ENCODE results near the gene MCF2L2. TPM values are rescaled to one million over a fixed set of nuclear protein-coding genes. Genes with fewer than 3 reads are reported as not detected.

The MCF2L2 gene
- total and polyA plus RNA-seq, 2 donors (not counting 1 experiment from before 2014, with no cell fraction given): 0.03 to 1.6 TPM

DNA sequence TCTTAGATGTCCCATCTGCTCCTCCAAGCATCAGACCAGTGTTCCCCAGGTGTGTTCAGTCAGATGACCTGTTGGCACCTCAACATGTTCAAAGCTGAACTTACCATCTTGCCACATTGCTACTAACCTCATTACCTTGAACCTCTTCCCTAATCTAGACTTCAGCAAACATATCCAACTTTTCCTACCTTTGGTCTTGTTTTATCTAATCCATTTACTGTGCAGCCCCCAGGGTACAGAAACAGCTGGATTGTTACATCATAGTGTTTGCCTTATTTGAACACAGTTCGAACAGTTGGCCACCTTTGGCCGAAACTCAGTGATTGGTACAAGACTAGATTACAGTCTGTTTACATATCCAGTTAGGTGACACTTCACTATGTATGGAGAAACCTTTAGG is 36.1 kb upstream of the MCF2L2 start:
- Histone ChIP-seq H3K36me3 (replicated peaks in 1 of 2; ENCODE audit: control extremely low read depth in 1 of 2, control insufficient read depth in 1 of 2, extremely low read depth in 1 of 2, insufficient read depth in 2 of 2, low read length in 1 of 2) (no peaks in the 10 kb centered on the region), H3K27ac (ENCODE audit: low read length in 2 of 2) (no peak overlapping the region), H3K4me2 (replicated peaks; ENCODE audit: low read depth, low read length, poor library complexity, severe bottlenecking) (no peak overlapping the region), H4K20me1 (ENCODE audit: control insufficient read depth, insufficient read depth, low read length, poor library complexity, severe bottlenecking) (no peaks in the 10 kb centered on the region), H3K9me3 (ENCODE audit: control extremely low read depth in 1 of 3, control insufficient read depth in 2 of 3, insufficient read depth in 1 of 3, low read length in 2 of 3) (peaks cover 0 to 3% (median 0%) of the 10 kb centered on the region in 3 donors), H3K79me2 (ENCODE audit: control insufficient read depth, insufficient read depth, low read length) (no peaks in the 10 kb centered on the region), H3K27me3 (replicated peaks in 1 of 4; ENCODE audit: control extremely low read depth in 1 of 4, control insufficient read depth in 3 of 4, insufficient read depth in 4 of 4, low read length in 3 of 4) (no peaks in the 10 kb centered on the region), H3K4me1 (ENCODE audit: control insufficient read depth in 2 of 2, insufficient read depth in 2 of 2, low read length in 2 of 2) (peaks cover 4 to 9% of the 10 kb centered on the region in 2 donors), H3K4me3 (ENCODE audit: control extremely low read depth in 1 of 5, extremely low read depth in 1 of 5, insufficient read depth in 1 of 5, low read depth in 2 of 5, low read length in 4 of 5) (no peak overlapping the region), H2AFZ (ENCODE audit: insufficient read depth, low read depth, low read length, poor library complexity, severe bottlenecking) (no peak overlapping the region), H3K9ac (ENCODE audit: low read length) (no peak overlapping the region)
- ChIA-PET POLR2A (no interaction called here), CTCF (interaction anchor here (0.8 to 1.6 kb wide), 3 partner anchors 11 to 302 kb away, joined by 3 to 5 read pairs (median 4); no protein-coding TSS in a partner anchor)
- H3K27me3 Mint-ChIP-seq: peaks cover 7% of the 10 kb centered on the region
- TF ChIP-seq EZH2 (IDR thresholded peaks at IDR 0.05; ENCODE audit: borderline replicate concordance, insufficient read depth, low read depth, low read length, poor library complexity, severe bottlenecking): no peak
- TF ChIP-seq, protein P1, sequence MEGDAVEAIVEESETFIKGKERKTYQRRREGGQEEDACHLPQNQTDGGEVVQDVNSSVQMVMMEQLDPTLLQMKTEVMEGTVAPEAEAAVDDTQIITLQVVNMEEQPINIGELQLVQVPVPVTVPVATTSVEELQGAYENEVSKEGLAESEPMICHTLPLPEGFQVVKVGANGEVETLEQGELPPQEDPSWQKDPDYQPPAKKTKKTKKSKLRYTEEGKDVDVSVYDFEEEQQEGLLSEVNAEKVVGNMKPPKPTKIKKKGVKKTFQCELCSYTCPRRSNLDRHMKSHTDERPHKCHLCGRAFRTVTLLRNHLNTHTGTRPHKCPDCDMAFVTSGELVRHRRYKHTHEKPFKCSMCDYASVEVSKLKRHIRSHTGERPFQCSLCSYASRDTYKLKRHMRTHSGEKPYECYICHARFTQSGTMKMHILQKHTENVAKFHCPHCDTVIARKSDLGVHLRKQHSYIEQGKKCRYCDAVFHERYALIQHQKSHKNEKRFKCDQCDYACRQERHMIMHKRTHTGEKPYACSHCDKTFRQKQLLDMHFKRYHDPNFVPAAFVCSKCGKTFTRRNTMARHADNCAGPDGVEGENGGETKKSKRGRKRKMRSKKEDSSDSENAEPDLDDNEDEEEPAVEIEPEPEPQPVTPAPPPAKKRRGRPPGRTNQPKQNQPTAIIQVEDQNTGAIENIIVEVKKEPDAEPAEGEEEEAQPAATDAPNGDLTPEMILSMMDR (IDR thresholded peaks at IDR 0.05): no peak
- H3K27ac Mint-ChIP-seq: no peak overlapping the region
- H3K4me3 Mint-ChIP-seq: no peak overlapping the region
- no peaks in the 10 kb centered on the region for H3K9me3 Mint-ChIP-seq (ENCODE audit: insufficient read depth)
- ATAC-seq (ENCODE audit: low read depth): no peak
- H3K4me1 Mint-ChIP-seq: peaks cover 17% of the 10 kb centered on the region
- DNase-seq: no peak
- no CpG with 5 or more reads among the region's 2 CpGs for WGBS (ENCODE audit: insufficient coverage)
- intact Hi-C loops (cut with micrococcal nuclease): no loop called here

DNA sequence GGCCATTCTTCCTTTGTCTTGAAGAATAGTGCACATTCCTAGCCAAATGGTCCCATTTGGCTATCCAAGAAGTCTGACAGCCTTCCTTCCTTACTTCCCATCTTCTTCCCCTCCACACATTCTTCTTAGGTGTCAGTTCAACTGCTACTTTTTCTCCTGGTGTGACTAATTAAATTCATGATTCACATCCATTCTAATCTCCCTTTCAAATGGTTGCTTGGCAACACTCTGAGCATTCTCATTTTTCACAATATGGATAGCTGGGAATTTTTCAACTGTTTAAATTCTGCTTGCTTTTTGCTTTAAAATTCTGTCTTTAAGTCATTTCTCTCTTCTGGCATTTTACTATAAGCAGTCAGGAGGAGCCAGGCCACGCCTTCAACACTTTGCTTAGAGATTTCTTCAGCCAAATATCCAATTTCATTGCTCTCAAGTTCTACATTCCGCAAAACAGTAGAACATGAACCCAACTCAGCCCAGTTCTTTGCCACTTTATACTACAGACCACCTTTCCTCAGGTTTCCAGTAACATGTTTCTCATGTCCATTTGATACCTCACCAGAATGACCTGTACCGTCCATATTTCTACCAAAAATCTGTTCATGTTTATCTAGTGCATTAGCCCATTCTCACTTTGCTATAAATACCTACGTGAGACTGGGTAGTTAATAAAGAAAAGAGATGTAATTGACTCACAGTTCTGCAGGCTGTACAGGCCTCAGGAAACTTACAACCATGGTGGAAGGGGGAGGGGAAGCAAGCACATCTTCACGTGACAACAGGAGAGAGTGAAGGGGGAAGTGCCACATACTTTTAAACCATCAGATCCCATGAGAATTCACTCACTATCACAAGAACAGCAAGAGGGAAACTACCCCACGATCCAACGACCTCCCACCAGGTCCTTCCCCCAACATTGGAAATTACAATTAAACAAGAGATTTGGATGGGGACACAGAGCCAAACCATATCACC is 31.9 kb upstream of the MCF2L2 start:
- CTCF ChIA-PET: interaction anchor here (1.2 kb wide), 1 partner anchor 100 kb away, joined by 3 read pairs; no protein-coding TSS in a partner anchor
- H3K4me1 ChIP-seq (ENCODE audit: control insufficient read depth in 2 of 2, insufficient read depth in 2 of 2, low read length in 2 of 2): peaks cover 4% of the 10 kb centered on the region in 2 donors
- Mint-ChIP-seq H3K4me3 (peak overlapping the region; percentile 3), H3K4me1 (peaks cover 9% of the 10 kb centered on the region), H3K27ac (peak overlapping the region; percentile 15), H3K9me3 (ENCODE audit: insufficient read depth) (no peaks in the 10 kb centered on the region), H3K27me3 (no peaks in the 10 kb centered on the region)
- TF ChIP-seq, protein P1 (IDR thresholded peaks at IDR 0.05): no peak
- no peak for TF ChIP-seq EZH2 (IDR thresholded peaks at IDR 0.05; ENCODE audit: borderline replicate concordance, insufficient read depth, low read depth, low read length, poor library complexity, severe bottlenecking)
- no peak overlapping the region for H3K4me3 ChIP-seq (ENCODE audit: control extremely low read depth in 1 of 5, extremely low read depth in 1 of 5, insufficient read depth in 1 of 5, low read depth in 2 of 5, low read length in 4 of 5)
- peaks cover 0 to 3% (median 0%) of the 10 kb centered on the region in 3 donors for H3K9me3 ChIP-seq (ENCODE audit: control extremely low read depth in 1 of 3, control insufficient read depth in 2 of 3, insufficient read depth in 1 of 3, low read length in 2 of 3)
- intact Hi-C loops (cut with micrococcal nuclease): no loop called here
- no peak overlapping the region for H3K9ac ChIP-seq (ENCODE audit: low read length)
- no peaks in the 10 kb centered on the region for H3K79me2 ChIP-seq (ENCODE audit: control insufficient read depth, insufficient read depth, low read length)
- H4K20me1 ChIP-seq (ENCODE audit: control insufficient read depth, insufficient read depth, low read length, poor library complexity, severe bottlenecking): no peaks in the 10 kb centered on the region
- 47% methylated on average over 4 of the region's 7 CpGs for WGBS (ENCODE audit: insufficient coverage)
- ATAC-seq (ENCODE audit: low read depth) (peak; percentile 85), DNase-seq (peak; percentile 52)
- peaks cover 0 to under 1% of the 10 kb centered on the region in 2 experiments for H3K36me3 ChIP-seq (replicated peaks in 1 of 2; ENCODE audit: control extremely low read depth in 1 of 2, control insufficient read depth in 1 of 2, extremely low read depth in 1 of 2, insufficient read depth in 2 of 2, low read length in 1 of 2)
- H2AFZ ChIP-seq (ENCODE audit: insufficient read depth, low read depth, low read length, poor library complexity, severe bottlenecking): no peak overlapping the region
- no peak overlapping the region for H3K27ac ChIP-seq (ENCODE audit: low read length in 2 of 2)
- H3K27me3 ChIP-seq (replicated peaks in 1 of 4; ENCODE audit: control extremely low read depth in 1 of 4, control insufficient read depth in 3 of 4, insufficient read depth in 4 of 4, low read length in 3 of 4): no peaks in the 10 kb centered on the region
- H3K4me2 ChIP-seq (replicated peaks; ENCODE audit: low read depth, low read length, poor library complexity, severe bottlenecking): peak overlapping the region; percentile 28
- POLR2A ChIA-PET: no interaction called here

All from B cell (primary cell).